Measurements from ENCODE around the gene TUBG1. TPM values are rescaled to one million over a fixed set of nuclear protein-coding genes. Genes with fewer than 3 reads are reported as not detected.

The TUBG1 gene
- polyA plus RNA-seq: 40.0 TPM
- long read RNA-seq, donor 1, transcript TUBG1-201 (11 exons, 1,611 nt): major isoform, 11 of 27 reads
- long read RNA-seq, donor 1, partial matches to known transcripts: 16 of 27 reads
- long read RNA-seq, donor 1, other reads (novel, unspliced or antisense): 0 of 27 reads
- long read RNA-seq, donor 2, transcript TUBG1-201 (11 exons, 1,611 nt): major isoform, 14 of 38 reads
- long read RNA-seq, donor 2, partial matches to known transcripts: 24 of 38 reads
- long read RNA-seq, donor 2, other reads (novel, unspliced or antisense): 0 of 38 reads
- long read RNA-seq, donor 3: 0 reads
- long read RNA-seq, donor 4: 0 reads
- long read RNA-seq, donor 5, partial matches to known transcripts: 0 of 2 reads
- long read RNA-seq, donor 5, other reads (novel, unspliced or antisense): 0 of 2 reads
- long read RNA-seq, donor 6, transcript TUBG1-201 (11 exons, 1,611 nt): major isoform, 7 of 26 reads
- long read RNA-seq, donor 6, partial matches to known transcripts: 19 of 26 reads
- long read RNA-seq, donor 6, other reads (novel, unspliced or antisense): 0 of 26 reads
- long read RNA-seq, donor 7, partial matches to known transcripts: 0 of 4 reads
- long read RNA-seq, donor 7, other reads (novel, unspliced or antisense): 0 of 4 reads
- long read RNA-seq, donor 8, transcript TUBG1-201 (11 exons, 1,611 nt): major isoform, 12 of 26 reads
- long read RNA-seq, donor 8, partial matches to known transcripts: 14 of 26 reads
- long read RNA-seq, donor 8, other reads (novel, unspliced or antisense): 0 of 26 reads
- long read RNA-seq, donor 9, transcript TUBG1-201 (11 exons, 1,611 nt): major isoform, 7 of 12 reads
- long read RNA-seq, donor 9, partial matches to known transcripts: 5 of 12 reads
- long read RNA-seq, donor 9, other reads (novel, unspliced or antisense): 0 of 12 reads
- long read RNA-seq, donor 10, transcript TUBG1-201 (11 exons, 1,611 nt): major isoform, 14 of 23 reads
- long read RNA-seq, donor 10, partial matches to known transcripts: 9 of 23 reads
- long read RNA-seq, donor 10, other reads (novel, unspliced or antisense): 0 of 23 reads
- long read RNA-seq, donor 11, transcript TUBG1-201 (11 exons, 1,611 nt): major isoform, 13 of 13 reads
- long read RNA-seq, donor 11, partial matches to known transcripts: 0 of 13 reads
- long read RNA-seq, donor 11, other reads (novel, unspliced or antisense): 0 of 13 reads

- Histone ChIP-seq H3K4me3 (ENCODE audit: low read length) (peak within 1 kb of the TSS; percentile 90), H3K27ac (ENCODE audit: low read length) (peak within 1 kb of the TSS; percentile 97), H3K27me3 (ENCODE audit: control insufficient read depth, insufficient read depth, low read length) (no peaks in the 10 kb centered on the region), H3K4me1 (ENCODE audit: control insufficient read depth, insufficient read depth, low read length) (peaks cover 12% of the 10 kb centered on the region), H3K9me3 (ENCODE audit: control insufficient read depth, low read depth, low read length) (no peaks in the 10 kb centered on the region), H3K36me3 (ENCODE audit: control insufficient read depth, insufficient read depth, low read length) (peaks cover 29% of the 10 kb centered on the region)
- DNase-seq: peak; percentile 100
- WGBS (ENCODE audit: insufficient coverage, low lambda C conversion rate): no CpG with 5 or more reads among the region's 66 CpGs
Observed at GRCh38 chr17:42609182-42609813, at the start of gene TUBG1, which contains the start of gene RETREG3. Gene TUBG1, plus strand, starts transcription at chr17:42609683. Its CDS starts 55 bp downstream, at chr17:42609738. Gene RETREG3, minus strand, starts transcription at chr17:42609374. Its CDS starts 50 bp downstream, at chr17:42609324.

GRCh38 chr17:42560246-42560645 is 49.2 kb upstream of the TUBG1 start:
- H3K4me1 ChIP-seq (ENCODE audit: control insufficient read depth, insufficient read depth, low read length): peaks cover 28% of the 10 kb centered on the region
- H3K27me3 ChIP-seq (ENCODE audit: control insufficient read depth, insufficient read depth, low read length): no peaks in the 10 kb centered on the region
- no peak for DNase-seq
- no CpG with 5 or more reads among the region's 3 CpGs for WGBS (ENCODE audit: insufficient coverage, low lambda C conversion rate)
- H3K27ac ChIP-seq (ENCODE audit: low read length): no peak overlapping the region
- peaks cover 15% of the 10 kb centered on the region for H3K36me3 ChIP-seq (ENCODE audit: control insufficient read depth, insufficient read depth, low read length)
- H3K9me3 ChIP-seq (ENCODE audit: control insufficient read depth, low read depth, low read length): no peaks in the 10 kb centered on the region
- no peak overlapping the region for H3K4me3 ChIP-seq (ENCODE audit: low read length)

GRCh38 chr17:42561897-42562387 is 47.5 kb upstream of the TUBG1 start, which contains the start of gene COASY:
Gene COASY, plus strand, starts transcription at chr17:42562148. Its CDS starts 475 bp downstream, at chr17:42562623.
- peaks cover 30% of the 10 kb centered on the region for H3K4me1 ChIP-seq (ENCODE audit: control insufficient read depth, insufficient read depth, low read length)
- WGBS (ENCODE audit: insufficient coverage, low lambda C conversion rate): no CpG with 5 or more reads among the region's 26 CpGs

GRCh38 chr17:42562388-42563142 is 46.9 kb upstream of the TUBG1 start:
- Histone ChIP-seq H3K27me3 (ENCODE audit: control insufficient read depth, insufficient read depth, low read length) (no peaks in the 10 kb centered on the region), H3K4me3 (ENCODE audit: low read length) (peak overlapping the region; percentile 81), H3K4me1 (ENCODE audit: control insufficient read depth, insufficient read depth, low read length) (peaks cover 30% of the 10 kb centered on the region), H3K27ac (ENCODE audit: low read length) (peak overlapping the region; percentile 85), H3K9me3 (ENCODE audit: control insufficient read depth, low read depth, low read length) (no peaks in the 10 kb centered on the region), H3K36me3 (ENCODE audit: control insufficient read depth, insufficient read depth, low read length) (peaks cover 26% of the 10 kb centered on the region)
- WGBS (ENCODE audit: insufficient coverage, low lambda C conversion rate): no CpG with 5 or more reads among the region's 48 CpGs
- peak; percentile 35 to 71 for DNase-seq

More at GRCh38 chr17:42561897-42562387, 47.5 kb upstream of the TUBG1 start, which contains the start of gene COASY:
- no peaks in the 10 kb centered on the region for H3K9me3 ChIP-seq (ENCODE audit: control insufficient read depth, low read depth, low read length)
- peak; percentile 95 to 96 for DNase-seq
- H3K4me3 ChIP-seq (ENCODE audit: low read length): peak within 1 kb of the TSS; percentile 81
- H3K27ac ChIP-seq (ENCODE audit: low read length): peak within 1 kb of the TSS; percentile 85
- H3K27me3 ChIP-seq (ENCODE audit: control insufficient read depth, insufficient read depth, low read length): no peaks in the 10 kb centered on the region
- H3K36me3 ChIP-seq (ENCODE audit: control insufficient read depth, insufficient read depth, low read length): peaks cover 26% of the 10 kb centered on the region

- Histone ChIP-seq H3K36me3 (ENCODE audit: control insufficient read depth, insufficient read depth, low read length) (peaks cover 26% of the 10 kb centered on the region), H3K4me3 (ENCODE audit: low read length) (peak overlapping the region; percentile 81), H3K9me3 (ENCODE audit: control insufficient read depth, low read depth, low read length) (no peaks in the 10 kb centered on the region), H3K27ac (ENCODE audit: low read length) (peak overlapping the region; percentile 85), H3K4me1 (ENCODE audit: control insufficient read depth, insufficient read depth, low read length) (peaks cover 33% of the 10 kb centered on the region), H3K27me3 (ENCODE audit: control insufficient read depth, insufficient read depth, low read length) (no peaks in the 10 kb centered on the region)
- WGBS (ENCODE audit: insufficient coverage, low lambda C conversion rate): no CpG with 5 or more reads among the region's 14 CpGs
- DNase-seq: no peak
Observed at GRCh38 chr17:42563143-42563509, 46.4 kb upstream of the TUBG1 start.

GRCh38 chr17:42563543-42563942 is 45.9 kb upstream of the TUBG1 start:
- peaks cover 38% of the 10 kb centered on the region for H3K4me1 ChIP-seq (ENCODE audit: control insufficient read depth, insufficient read depth, low read length)
- no peaks in the 10 kb centered on the region for H3K27me3 ChIP-seq (ENCODE audit: control insufficient read depth, insufficient read depth, low read length)
- no CpG with 5 or more reads among the region's 1 CpG for WGBS (ENCODE audit: insufficient coverage, low lambda C conversion rate)
- peaks cover 28% of the 10 kb centered on the region for H3K36me3 ChIP-seq (ENCODE audit: control insufficient read depth, insufficient read depth, low read length)
- peak overlapping the region; percentile 81 for H3K4me3 ChIP-seq (ENCODE audit: low read length)
- no peak overlapping the region for H3K27ac ChIP-seq (ENCODE audit: low read length)
- H3K9me3 ChIP-seq (ENCODE audit: control insufficient read depth, low read depth, low read length): no peaks in the 10 kb centered on the region
- no peak for DNase-seq

GRCh38 chr17:42563950-42564349 is 45.5 kb upstream of the TUBG1 start:
- Histone ChIP-seq H3K27me3 (ENCODE audit: control insufficient read depth, insufficient read depth, low read length) (no peaks in the 10 kb centered on the region), H3K4me1 (ENCODE audit: control insufficient read depth, insufficient read depth, low read length) (peaks cover 42% of the 10 kb centered on the region), H3K27ac (ENCODE audit: low read length) (no peak overlapping the region), H3K9me3 (ENCODE audit: control insufficient read depth, low read depth, low read length) (no peaks in the 10 kb centered on the region), H3K4me3 (ENCODE audit: low read length) (no peak overlapping the region), H3K36me3 (ENCODE audit: control insufficient read depth, insufficient read depth, low read length) (peaks cover 32% of the 10 kb centered on the region)
- WGBS (ENCODE audit: insufficient coverage, low lambda C conversion rate): no CpG with 5 or more reads among the region's 9 CpGs
- DNase-seq: no peak

- no peak for DNase-seq
- H3K4me1 ChIP-seq (ENCODE audit: control insufficient read depth, insufficient read depth, low read length): peaks cover 47% of the 10 kb centered on the region
- no CpG with 5 or more reads among the region's 15 CpGs for WGBS (ENCODE audit: insufficient coverage, low lambda C conversion rate)
- H3K36me3 ChIP-seq (ENCODE audit: control insufficient read depth, insufficient read depth, low read length): peaks cover 42% of the 10 kb centered on the region
- H3K4me3 ChIP-seq (ENCODE audit: low read length): no peak overlapping the region
- no peaks in the 10 kb centered on the region for H3K27me3 ChIP-seq (ENCODE audit: control insufficient read depth, insufficient read depth, low read length)
- H3K9me3 ChIP-seq (ENCODE audit: control insufficient read depth, low read depth, low read length): no peaks in the 10 kb centered on the region
- H3K27ac ChIP-seq (ENCODE audit: low read length): no peak overlapping the region
Observed at GRCh38 chr17:42564815-42565522, 44.5 kb upstream of the TUBG1 start.
